Mucosa of rectum (tissue), 2 donors: ENCODE data around the gene LMOD1.
"Not testable (repeated sequence)": the region's sequence is repeated elsewhere in the genome, so short reads cannot be mapped to it uniquely, and the experiment has no call there.

Experiments
- H3K27ac ChIP-seq, 2 donors: one replicate each; pipeline ENCODE4 v1.7.0; 2013; ENCODE audit warnings: inconsistent platforms in 2 of 2, low read depth in 2 of 2, low read length in 2 of 2
- H3K27me3 ChIP-seq, 2 donors: one replicate each; pipeline ENCODE4 v1.7.0; 2013; ENCODE audit warnings: low read length in 2 of 2; ENCODE audit not compliant: control insufficient read depth in 2 of 2, insufficient read depth in 2 of 2
- H3K36me3 ChIP-seq, 2 donors: one replicate each; pipeline ENCODE4 v1.7.0; 2013; ENCODE audit warnings: low read length in 2 of 2; ENCODE audit not compliant: control insufficient read depth in 2 of 2, insufficient read depth in 2 of 2
- H3K4me1 ChIP-seq, 2 donors: one replicate each; pipeline ENCODE4 v1.7.0; 2013; ENCODE audit warnings: low read length in 2 of 2, mild to moderate bottlenecking in 1 of 2; ENCODE audit not compliant: control insufficient read depth in 2 of 2, insufficient read depth in 2 of 2
- H3K4me3 ChIP-seq, 2 donors: one replicate each; pipeline ENCODE4 v1.7.0; 2013; ENCODE audit warnings: low read length in 2 of 2
- H3K9ac ChIP-seq, 2 donors: one replicate each; pipeline ENCODE4 v1.7.0; 2013; ENCODE audit warnings: low read length in 2 of 2, low read depth in 1 of 2, mild to moderate bottlenecking in 1 of 2
- H3K9me3 ChIP-seq, 2 donors: one replicate each; pipeline ENCODE4 v1.7.0; 2013; ENCODE audit warnings: low read length in 2 of 2; ENCODE audit not compliant: control insufficient read depth in 2 of 2
- donor health status: healthy.
- donor health status: Normal muscosa, but diverticular disease.

Gene LMOD1

DNA sequence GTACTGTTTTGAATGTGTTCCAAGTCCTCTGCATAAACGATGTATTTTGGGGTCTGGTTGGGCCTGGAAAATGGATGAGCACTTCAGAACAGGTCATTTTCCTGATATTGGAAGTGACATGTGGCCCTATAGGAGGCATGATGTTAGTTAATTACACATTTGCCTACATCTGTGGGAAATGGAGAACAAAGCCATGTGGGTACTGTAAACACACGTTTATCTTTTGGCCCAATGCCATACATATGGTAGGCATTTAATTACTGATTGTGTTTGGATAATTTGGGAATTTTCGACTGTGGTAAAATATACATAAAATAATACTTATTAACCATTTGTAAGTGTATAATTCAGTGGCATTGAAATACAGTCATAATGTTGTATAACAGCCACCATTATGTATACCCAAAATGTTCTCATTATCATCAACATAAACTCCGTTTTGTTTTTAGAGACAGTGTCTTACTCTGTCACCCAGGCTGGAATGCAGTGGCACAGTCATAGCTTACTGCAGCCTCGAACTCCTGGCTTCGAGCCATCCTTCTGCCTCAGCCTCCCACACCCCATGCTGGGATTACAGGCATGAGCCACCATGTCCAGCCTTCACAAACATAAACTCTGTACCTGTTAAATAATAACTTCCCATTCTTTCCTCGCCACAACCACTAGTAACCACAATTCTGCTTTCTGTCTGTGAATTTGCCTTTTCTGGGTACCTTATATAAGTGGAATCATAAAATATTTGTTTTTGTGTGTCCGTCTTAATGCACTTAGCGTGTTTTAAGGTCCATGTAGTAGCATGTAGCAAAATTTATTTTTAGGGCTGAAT lies 24.2 kb upstream of the LMOD1 start:
- H3K27me3 ChIP-seq: no peaks in the 10 kb centered on the region
- H3K27ac ChIP-seq: no peak overlapping the region
- H3K4me3 ChIP-seq: no peak overlapping the region
- H3K4me1 ChIP-seq: no peaks in the 10 kb centered on the region
- H3K9me3 ChIP-seq: no peaks in the 10 kb centered on the region
- H3K9ac ChIP-seq: no peak overlapping the region
- H3K36me3 ChIP-seq: peaks cover 36 to 40% of the 10 kb centered on the region in 2 donors

DNA sequence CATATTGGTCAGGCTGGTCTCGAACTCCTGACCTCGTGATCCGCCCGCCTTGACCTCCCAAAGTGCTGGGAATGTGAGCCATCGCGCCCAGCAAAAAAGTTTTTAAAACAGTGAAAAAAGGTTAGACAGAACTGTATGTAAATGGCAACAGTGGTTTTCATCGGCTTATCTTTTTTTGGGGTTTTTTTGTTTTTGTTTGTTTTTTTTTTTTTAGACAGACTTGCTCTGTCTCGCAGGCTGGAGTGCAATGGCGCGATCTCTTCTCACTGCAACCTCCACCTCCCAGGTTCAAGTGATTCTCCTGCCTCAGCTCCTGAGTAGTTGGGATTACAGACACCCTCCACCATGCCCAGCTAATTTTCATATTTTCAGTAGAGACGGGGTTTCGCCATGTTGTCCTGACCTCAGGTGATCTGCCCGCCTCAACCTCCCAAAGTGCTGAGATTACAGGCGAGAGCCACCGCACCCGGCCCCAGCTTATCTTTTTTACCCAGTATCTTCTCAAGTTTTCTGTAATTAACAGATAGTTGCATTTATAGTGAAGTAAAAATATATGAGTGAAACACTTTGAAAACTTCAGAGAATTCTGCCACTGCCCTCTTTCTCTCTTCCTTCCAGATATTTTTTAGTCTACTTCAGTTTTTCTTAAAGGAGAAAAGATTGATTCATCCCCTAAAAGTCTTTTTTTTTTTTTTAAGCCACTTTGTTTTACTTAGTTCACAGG lies 22.0 kb upstream of the LMOD1 start:
- H3K27me3 ChIP-seq: no peaks in the 10 kb centered on the region
- no peak overlapping the region for H3K9ac ChIP-seq
- H3K4me3 ChIP-seq: no peak overlapping the region
- H3K4me1 ChIP-seq: no peaks in the 10 kb centered on the region
- H3K36me3 ChIP-seq: peaks cover 50 to 56% of the 10 kb centered on the region in 2 donors
- no peaks in the 10 kb centered on the region for H3K9me3 ChIP-seq
- H3K27ac ChIP-seq: no peak overlapping the region

DNA sequence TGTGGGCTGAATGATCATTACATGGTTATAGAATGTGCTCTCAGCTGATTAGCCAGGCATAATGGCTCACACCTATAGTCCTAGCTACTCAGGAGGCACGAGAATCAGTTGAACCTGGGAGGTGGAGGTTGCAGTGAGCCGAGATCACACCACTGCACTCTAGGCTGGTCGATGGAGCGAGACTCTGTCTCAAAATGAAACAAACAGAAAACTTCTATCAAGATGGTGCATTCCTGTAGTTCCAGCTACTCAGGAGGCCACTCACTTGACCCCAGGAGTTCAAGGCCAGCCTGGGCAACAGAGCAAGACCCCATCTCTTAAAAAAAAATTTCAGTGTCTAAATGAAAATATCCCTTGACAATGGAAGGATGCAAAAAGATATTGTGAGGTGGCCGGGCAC lies 19.8 kb upstream of the LMOD1 start:
- Histone ChIP-seq H3K4me3 (no peak overlapping the region), H3K27ac (no peak overlapping the region), H3K36me3 (peaks cover 65 to 66% of the 10 kb centered on the region in 2 donors), H3K9me3 (no peaks in the 10 kb centered on the region), H3K9ac (no peak overlapping the region), H3K4me1 (no peaks in the 10 kb centered on the region), H3K27me3 (no peaks in the 10 kb centered on the region)

DNA sequence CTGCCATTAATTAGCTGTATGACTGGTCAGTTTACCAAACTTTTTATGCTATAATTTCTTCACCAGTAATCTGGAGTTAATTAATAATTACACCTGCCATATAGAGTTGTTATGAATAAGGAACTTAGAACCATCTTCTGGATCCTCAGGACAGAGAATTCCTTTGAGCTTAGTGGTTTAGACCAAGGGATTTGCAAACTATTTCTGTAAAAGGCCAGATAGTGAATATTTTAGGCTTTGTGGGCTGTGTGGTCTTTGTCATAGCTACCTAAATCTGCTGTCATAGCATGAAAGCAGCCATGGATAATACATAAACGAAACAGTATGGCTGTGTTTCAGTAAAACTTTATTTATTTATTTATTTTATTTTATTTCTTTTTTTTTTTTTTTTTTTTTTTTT lies 17.9 kb upstream of the LMOD1 start:
- H3K36me3 ChIP-seq: peaks cover 47 to 62% of the 10 kb centered on the region in 2 donors
- no peaks in the 10 kb centered on the region for H3K9me3 ChIP-seq
- no peaks in the 10 kb centered on the region for H3K4me1 ChIP-seq
- H3K4me3 ChIP-seq: no peak overlapping the region
- no peak overlapping the region for H3K9ac ChIP-seq
- no peak overlapping the region for H3K27ac ChIP-seq
- no peaks in the 10 kb centered on the region for H3K27me3 ChIP-seq

DNA sequence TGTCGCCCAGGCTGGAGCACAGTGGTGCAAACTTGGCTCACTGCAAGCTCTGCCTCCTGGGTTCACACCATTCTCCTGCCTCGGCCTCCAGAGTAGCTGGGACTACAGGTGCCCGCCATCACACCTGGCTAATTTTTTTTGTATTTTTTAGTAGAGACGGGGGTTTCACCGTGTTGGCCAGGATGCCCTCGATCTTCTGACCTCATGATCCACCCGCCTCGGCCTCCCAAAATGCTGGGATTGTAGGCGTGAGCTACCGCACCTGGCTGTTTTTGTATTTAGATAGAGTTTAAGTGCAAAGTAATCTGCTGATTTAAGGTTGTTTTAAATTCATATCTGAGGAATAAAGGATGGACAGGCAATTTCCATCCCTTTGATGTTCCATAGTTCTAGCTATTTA lies 16.0 kb upstream of the LMOD1 start:
- not testable (repeated sequence) for H3K27ac ChIP-seq, H3K4me1 ChIP-seq, H3K4me3 ChIP-seq, H3K9me3 ChIP-seq, H3K27me3 ChIP-seq, H3K9ac ChIP-seq
- peaks cover 45 to 63% of the 10 kb centered on the region in 2 donors for H3K36me3 ChIP-seq

DNA sequence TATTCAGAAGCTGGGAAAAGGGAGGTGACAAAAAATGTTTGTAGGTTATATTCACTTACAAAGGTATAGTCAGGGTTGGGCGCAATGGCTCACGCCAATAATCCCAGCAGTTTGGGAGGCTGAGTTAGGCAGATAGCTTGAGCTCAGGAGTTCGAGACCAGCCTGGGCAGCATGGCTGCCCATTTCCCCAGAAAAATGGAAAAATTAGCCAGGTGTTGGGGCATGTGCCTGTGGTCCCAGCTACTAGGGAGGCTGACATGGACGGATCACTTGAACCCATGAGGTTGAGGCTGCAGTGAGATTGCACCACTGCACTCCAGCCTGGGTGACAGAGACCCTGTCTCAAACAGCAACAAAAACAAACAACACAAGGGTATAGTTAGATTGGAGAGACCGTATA lies 12.0 kb upstream of the LMOD1 start:
- H3K4me3 ChIP-seq: no peak overlapping the region
- H3K9ac ChIP-seq: no peak overlapping the region
- no peaks in the 10 kb centered on the region for H3K27me3 ChIP-seq
- H3K36me3 ChIP-seq: peaks cover 21 to 42% of the 10 kb centered on the region in 2 donors
- no peak overlapping the region for H3K27ac ChIP-seq
- H3K9me3 ChIP-seq: no peaks in the 10 kb centered on the region
- H3K4me1 ChIP-seq: peaks cover 6 to 7% of the 10 kb centered on the region in 2 donors

DNA sequence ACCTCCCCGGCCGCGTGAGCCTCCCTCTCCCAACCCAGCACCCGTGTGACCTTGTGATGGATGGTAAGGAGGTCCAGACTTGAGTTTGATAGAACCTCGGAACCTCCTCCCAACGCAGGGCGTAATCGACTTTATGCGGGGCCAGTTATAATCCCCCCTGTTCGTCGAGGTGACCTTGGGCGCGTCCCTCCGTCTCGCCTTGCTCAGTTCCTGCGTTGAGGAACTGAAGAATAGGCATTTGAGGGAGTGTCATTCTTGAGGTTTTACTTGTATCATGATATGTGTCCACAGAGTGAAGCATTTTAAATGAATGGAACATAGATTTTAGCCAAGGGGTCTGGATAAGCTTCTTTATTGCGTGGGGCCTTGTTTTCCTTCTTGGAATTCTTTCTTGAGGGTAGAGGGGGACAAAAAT lies 9.4 kb upstream of the LMOD1 start:
- Histone ChIP-seq H3K4me1 (peaks cover 6 to 7% of the 10 kb centered on the region in 2 donors), H3K27me3 (no peaks in the 10 kb centered on the region), H3K36me3 (peaks cover 12 to 23% of the 10 kb centered on the region in 2 donors), H3K4me3 (peak overlapping the region; percentile 87 to 99), H3K9me3 (no peaks in the 10 kb centered on the region), H3K27ac (peak overlapping the region; percentile 85 to 89), H3K9ac (peak overlapping the region; percentile 92 to 99)

DNA sequence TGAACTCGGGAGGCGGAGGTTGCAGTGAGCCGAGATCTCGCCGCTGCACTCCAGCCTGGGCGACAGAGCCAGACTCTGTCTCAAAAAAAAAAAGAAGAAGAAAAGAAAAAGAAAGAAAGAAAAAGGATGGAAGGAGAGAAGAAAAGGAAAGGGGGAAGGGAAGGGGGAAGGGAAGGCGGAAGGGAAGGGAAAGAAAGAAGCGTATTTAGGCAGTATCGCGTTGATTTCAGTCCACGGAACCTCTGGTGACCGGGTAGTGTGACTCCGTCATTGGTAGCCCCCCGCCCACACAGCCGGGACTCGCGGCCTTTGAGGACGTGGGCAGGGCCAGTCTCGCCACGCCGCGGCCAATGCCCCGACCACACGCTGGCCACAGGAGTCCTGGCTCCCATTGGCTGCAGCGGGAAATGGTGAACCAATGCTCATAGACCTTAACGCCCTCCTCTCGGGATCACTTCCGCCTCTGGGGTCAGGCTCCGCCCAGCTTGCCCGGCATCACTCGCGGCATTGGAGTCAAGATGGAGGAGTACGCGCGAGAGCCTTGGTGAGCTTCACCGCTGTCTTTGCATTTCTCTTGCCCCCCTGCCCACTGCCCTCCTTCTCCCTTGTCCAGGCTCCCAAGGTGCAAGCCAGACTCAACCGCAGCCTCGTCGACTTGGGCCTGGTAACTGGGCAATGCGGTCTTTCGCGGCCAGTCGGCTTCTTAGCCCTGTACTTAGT lies 8.8 kb upstream of the LMOD1 start, which contains the start of gene TIMM17A:
TSS of gene TIMM17A (plus strand) at position 495 of the 720 bp plus-strand sequence. CDS start at position 519, 24 bp downstream.
- H3K4me1 ChIP-seq: peaks cover 6 to 7% of the 10 kb centered on the region in 2 donors
- peak within 1 kb of the TSS; percentile 87 to 99 for H3K4me3 ChIP-seq
- peak within 1 kb of the TSS; percentile 92 to 99 for H3K9ac ChIP-seq
- peak within 1 kb of the TSS; percentile 85 to 89 for H3K27ac ChIP-seq
- H3K36me3 ChIP-seq: peaks cover 12 to 19% of the 10 kb centered on the region in 2 donors
- H3K9me3 ChIP-seq: no peaks in the 10 kb centered on the region
- no peaks in the 10 kb centered on the region for H3K27me3 ChIP-seq

DNA sequence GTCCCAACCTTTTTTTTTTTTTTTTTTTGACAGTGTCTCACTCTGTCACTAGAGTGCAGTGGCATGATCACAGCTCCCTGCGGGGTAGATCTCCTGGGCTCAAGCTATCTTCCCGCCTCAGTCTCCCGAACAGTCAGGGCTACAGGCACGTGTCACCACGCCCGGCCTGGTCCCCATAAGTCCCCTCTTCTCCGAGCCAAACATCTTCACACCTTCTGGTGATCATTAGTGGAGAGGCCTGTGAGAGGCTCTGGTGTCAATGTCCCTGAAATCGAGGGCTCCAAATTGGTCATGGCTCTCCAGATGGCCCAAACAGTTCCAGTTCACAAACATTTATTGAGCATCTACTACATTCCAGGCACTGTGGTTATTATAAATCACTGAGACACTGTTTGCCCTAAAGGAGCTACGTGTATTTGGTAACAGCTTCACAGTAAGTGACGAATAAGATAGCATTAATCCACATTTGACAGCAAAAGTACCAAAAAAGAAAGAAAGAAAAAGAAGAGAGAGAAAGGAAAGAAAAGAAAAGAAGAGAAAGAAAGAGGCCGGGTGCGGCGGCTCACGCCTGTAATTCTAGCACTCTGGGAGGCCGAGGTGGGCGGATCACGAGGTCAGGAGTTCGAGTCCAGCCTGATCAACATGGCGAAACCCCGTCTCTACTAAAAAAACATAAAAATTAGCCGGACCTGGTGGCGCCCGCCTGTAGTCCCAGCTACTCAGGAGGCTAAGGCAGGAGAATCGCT lies 8.1 kb upstream of the LMOD1 start:
- H3K9ac ChIP-seq: peak overlapping the region in 1 of 2 donors; percentile 92
- peaks cover 6 to 7% of the 10 kb centered on the region in 2 donors for H3K4me1 ChIP-seq
- no peaks in the 10 kb centered on the region for H3K9me3 ChIP-seq
- H3K36me3 ChIP-seq: peaks cover 12 to 16% of the 10 kb centered on the region in 2 donors
- H3K27me3 ChIP-seq: no peaks in the 10 kb centered on the region
- H3K27ac ChIP-seq: peak overlapping the region; percentile 85 to 89
- peak overlapping the region; percentile 87 to 99 for H3K4me3 ChIP-seq
